GM12873 (cell line): ENCODE data around the gene TTC28.

ENCODE experiments used
- CTCF ChIP-seq: IDR thresholded peaks from 2 replicates; pipeline ENCODE4 v1.5.1; 2012; ENCODE audit warnings: low read depth, mild to moderate bottlenecking, moderate library complexity, low read length, control low read depth; ENCODE audit not compliant: insufficient read depth; ENCODE audit errors: missing control alignments

The TTC28 gene

GRCh38 chr22:28259774-28260312, 419.8 kb downstream of the TTC28 start:
- no peak for TF ChIP-seq CTCF

DNA sequence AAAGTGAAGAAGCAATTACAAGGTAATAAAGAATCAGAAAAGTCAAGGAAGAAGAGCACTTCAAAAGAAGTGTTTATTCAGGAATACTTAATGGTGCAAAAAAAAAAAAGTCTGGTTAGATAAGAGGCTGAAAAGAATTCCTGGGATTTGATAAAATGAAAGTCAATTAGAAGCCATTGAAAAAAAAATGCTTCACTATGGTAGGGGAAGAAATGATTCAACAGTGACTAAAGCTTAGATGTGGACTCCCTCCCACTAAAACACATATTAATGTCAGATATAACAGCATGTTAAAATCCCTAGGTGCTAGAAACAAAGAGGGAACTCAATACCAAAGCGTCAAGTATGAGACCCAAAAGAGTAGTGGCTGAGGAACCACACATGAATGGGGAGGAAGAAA, 425.2 kb downstream of the TTC28 start:
- TF ChIP-seq CTCF, result no peak

GRCh38 chr22:28252539-28252938, 427.1 kb downstream of the TTC28 start:
- TF ChIP-seq CTCF, result no peak

DNA sequence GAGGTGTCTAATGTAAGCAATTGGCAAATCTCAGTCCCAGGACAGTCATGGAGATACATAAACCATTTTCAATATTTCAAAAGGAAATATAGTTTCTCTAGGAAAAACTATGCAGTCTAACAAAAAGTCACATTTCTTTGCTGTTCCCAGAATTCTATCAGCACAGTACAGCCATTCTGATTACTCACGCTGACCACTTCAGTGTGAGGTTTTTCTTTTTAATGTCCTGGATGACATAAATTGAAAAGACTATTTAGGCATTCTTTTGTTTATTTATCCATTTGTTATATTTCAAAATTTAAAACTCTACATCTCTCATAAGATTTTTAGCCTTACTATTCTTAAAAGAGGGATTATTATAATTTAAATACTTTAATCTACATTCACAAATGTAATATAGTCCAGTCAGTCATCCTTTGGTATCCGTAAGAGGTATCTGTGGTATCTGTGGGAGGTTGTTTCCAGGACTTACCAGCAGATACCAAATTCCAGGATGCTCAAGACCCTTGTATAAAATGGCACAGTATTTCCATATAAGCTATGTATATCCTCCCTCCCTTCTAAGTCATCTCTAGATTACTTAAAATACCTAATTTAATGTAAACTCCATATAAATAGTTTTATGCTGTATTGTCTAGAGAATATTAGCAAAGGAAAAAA, 429.5 kb downstream of the TTC28 start:
- TF ChIP-seq CTCF, result no peak

- no peak for TF ChIP-seq CTCF
Measured at GRCh38 chr22:28249402-28249801, 430.2 kb downstream of the TTC28 start.

GRCh38 chr22:28247667-28248363, 431.8 kb downstream of the TTC28 start:
- TF ChIP-seq CTCF, result no peak

DNA sequence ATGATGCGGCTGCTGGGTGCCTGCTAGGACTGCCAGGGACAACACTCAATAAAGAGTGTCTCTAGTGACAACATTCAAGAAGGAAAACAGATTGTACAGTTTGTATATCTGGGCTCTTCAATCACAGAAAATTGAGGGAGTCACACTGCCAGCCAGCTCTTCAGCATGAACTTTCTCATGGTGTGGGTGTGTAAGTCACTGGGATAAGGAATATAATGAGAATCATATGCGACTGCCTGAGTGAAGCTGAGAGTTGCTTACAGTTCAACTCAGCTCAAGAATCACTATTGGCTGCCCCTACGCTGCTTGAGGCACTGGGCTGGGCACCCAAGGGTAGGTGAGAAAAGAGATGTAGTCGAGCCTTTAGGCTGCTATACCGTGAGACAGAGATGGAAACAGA, 432.5 kb downstream of the TTC28 start:
- no peak for TF ChIP-seq CTCF
